GM18861 (cell line): ENCODE data around the gene TMEFF1.
"Not testable (repeated sequence)": the region's sequence is repeated elsewhere in the genome, so short reads cannot be mapped to it uniquely, and the experiment has no call there.

Source experiments
- ATAC-seq: cut with Tn5 transposase; IDR thresholded peaks from one replicate; pipeline ENCODE4 v1.9.1; 2021; ENCODE audit not compliant: unreplicated experiment

Gene TMEFF1

DNA sequence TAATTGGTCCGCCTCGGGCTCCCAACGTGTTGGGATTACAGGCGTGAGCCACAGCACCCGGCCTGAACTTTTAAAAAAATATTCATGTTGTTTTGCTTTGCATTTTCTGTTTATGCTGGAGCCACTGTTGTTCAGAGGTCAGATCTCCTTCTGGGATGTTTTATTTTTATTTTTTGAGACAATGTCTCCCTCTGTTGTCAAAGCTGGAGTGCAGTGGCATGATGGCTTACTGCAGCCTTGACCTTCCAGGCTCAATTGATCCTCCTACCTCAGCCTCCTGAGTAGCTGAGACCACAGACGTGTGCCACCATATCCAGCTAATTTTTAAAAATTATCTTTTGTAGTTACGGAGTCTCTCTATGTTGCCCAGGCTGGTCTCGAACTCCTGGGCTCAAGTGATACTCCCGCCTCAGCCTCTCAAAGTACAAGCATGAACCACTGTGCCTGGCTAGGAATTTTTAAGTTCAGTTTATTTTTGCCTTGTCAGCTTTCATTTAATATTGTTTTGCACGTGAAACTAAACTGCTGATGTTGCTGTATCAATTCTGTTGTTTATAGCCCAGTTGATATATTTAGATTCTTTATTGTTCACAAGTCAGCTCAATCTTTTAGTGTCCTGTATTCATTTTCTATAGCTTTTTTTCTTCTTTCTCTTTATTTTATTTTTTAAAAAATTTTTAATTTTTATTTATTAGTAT lies 13.7 kb downstream of the TMEFF1 start:
- no peak for ATAC-seq

DNA sequence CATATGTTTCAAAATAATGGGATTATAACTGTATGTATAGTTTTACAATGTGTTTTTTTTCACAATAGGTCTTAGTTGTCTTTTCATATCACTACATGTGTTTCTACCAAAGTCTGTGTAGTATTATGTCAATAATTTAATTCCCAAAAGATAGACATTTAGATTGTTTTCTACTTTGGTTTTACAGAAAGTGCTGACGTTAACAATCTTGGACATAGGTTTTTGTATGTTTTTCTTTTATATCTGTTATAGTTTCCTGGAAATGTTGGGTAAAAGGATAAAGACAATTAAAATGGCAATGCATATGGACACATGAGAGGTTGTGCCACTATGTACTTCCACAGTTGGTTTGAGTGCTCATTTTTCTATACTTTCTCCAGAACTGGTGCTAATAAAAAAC lies 15.2 kb downstream of the TMEFF1 start:
- no peak for ATAC-seq

DNA sequence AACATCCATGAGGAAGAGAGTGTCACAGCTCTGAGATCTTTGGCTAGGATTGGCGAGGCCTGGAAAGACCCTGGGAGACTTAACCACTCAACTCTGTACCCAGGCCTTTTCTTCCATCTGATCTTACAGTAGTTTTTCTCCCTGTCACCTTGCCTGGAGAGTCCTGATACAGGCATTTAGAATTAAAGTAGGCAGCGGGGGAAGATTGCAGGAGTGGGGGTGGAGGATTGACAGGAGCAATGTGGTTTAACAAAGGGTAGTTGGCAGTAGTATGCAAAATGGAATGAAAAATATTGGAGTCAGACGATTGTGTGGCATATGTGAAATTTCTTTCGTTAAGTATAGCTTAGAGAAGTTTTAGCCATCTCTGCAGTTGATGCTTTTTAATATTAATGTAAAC lies 16.9 kb downstream of the TMEFF1 start:
- ATAC-seq: no peak

DNA sequence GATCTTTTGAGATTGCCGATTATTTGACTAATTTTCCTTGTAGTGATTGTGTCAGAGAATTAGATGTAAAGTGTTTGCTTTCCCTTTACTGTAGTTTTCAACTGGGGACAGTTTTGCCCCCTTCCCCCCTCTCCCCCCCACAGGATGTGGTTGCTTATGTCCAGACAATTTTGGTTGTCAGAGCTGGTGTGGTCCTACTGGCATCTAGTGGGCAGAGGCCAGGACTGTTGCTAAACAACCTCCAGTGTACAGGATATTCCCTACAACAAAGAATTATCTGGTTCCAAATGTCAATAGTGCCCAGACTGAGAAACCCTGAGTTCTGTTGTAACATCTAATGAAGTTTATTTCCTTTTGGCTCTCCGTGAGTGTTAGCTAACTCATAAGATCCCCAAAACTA lies 20.0 kb downstream of the TMEFF1 start:
- no peak for ATAC-seq

- ATAC-seq: no peak
Measured at GRCh38 chr9:100498592-100498991, 25.6 kb downstream of the TMEFF1 start.

DNA sequence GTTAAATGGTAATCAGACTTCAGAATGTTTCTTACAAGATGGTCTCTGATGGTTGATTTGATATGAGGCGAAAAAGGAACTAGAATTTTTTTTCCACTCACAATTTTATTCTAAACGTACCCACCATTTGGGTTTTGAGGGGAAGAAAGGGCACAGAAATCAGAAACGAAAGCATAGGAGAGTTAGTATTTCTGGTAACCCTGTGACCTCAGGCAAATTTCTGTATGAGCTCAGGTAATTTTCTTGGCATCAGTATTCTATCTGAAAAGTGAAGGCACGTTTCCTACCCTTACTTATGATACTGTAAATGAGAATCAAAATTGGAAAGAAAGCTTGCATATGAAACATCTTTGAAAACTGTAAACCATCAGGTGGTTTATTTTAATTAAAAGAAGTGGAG lies 26.5 kb downstream of the TMEFF1 start:
- no peak for ATAC-seq

DNA sequence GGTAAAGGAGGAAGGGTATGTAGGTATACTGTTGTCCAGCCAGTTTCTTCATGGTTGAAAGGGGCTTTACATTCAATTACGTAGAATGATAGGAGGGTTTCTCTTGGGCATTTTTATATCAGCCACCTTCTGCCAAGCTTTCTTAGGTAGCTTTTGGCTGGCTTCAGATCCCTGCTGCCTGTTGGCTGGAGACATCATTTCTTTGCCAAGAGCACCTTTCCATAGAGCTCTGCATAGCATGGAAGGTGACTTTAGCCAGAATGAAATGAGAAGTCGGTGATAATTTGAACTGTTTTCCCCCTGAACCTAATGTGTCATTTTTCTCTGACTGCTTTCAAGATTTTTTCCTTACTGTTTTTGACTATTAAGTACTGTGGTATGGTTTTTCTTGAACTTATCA lies 26.9 kb downstream of the TMEFF1 start:
- ATAC-seq: no peak

- ATAC-seq: peak; percentile 68
Measured at GRCh38 chr9:100505564-100506159, 32.7 kb downstream of the TMEFF1 start.

DNA sequence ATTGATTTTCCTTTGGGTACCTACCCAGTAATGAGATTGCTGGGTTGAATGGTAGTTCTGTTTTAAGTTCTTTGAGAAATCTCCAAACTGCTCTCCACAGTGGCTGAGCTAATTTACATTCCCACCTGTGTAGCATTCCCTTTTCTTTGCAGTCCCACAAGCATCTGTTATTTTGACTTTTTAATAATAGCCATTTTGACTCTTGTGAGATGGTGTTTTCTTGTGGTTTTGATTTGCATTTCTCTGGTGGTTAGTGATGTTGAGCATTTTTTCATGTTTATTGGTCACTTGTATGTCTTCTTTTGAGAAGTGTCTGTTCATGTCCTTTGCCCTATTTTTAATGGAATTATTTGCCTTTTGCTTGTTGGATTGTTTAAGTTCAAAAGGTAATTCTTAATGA lies 34.4 kb downstream of the TMEFF1 start:
- ATAC-seq: not testable (repeated sequence)

- ATAC-seq: no peak
Measured at GRCh38 chr9:100511205-100511604, 38.3 kb downstream of the TMEFF1 start.

DNA sequence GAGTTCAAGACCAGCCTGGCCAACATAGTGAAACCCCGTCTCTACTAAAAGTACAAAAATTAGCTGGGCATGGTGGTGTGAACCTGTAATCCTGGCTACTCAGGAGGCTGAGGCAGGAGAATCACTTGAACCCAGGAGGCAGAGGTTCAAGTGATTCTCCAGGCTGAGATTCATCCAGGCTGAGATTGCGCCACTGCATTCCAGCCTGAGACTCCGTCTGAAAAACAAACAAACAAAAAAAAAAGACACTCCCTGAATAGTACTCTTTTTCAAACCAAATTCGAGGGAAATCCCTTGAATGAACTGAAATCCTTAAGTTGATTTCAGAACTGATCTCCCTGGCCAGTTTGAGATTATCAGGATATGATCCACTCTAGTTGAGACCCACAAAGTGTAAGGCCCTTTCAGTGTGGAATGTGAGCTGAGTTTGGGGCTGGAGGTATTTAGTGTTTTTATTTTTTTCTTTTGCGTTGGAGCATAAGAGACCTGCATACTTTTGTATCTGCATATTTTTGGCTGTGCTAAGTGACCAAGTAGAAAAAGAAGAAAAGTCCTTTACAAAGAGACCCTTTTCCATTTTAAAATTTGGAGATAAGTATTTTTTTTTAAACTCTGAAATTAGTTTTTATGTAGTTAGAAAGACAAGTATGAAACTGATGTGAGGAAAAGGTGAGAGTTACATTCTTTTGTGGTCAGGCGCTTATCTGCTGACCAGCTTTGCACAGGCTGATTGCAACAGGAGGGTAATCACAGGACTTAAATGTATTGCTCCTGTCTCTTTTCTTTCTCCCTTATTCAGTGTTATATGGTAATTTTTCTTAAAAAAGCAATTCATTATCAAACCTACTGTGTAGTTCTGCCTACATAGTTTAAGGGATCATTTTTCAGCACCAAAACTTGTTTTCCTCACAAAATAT lies 42.9 kb downstream of the TMEFF1 start:
- ATAC-seq: no peak

- ATAC-seq: no peak
Measured at GRCh38 chr9:100521282-100521681, 48.3 kb downstream of the TMEFF1 start.

GRCh38 chr9:100525563-100525962 lies 52.6 kb downstream of the TMEFF1 start:
- no peak for ATAC-seq

DNA sequence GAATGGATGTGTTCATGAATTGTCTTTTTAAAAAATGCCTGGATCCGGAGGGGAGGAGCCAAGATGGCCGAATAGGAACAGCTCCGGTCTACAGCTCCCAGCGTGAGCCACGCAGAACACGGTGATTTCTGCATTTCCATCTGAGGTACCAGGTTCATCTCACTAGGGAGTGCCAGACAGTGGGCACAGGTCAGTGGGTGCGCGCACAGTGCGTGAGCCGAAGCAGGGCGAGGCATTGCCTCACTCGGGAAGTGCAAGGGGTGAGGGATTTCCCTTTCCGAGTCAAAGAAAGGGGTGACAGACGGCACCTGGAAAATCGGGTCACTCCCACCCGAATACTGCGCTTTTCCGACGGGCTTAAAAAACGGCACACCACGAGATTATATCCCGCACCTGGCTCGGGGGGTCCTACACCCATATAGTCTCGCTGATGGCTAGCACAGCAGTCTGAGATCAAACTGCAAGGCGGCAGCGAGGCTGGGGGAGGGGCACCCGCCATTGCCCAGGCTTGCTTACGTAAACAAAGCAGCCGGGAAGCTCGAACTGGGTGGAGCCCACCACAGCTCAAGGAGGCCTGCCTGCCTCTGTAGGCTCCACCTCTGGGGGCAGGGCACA lies 54.3 kb downstream of the TMEFF1 start:
- not testable (repeated sequence) for ATAC-seq

GRCh38 chr9:100534401-100534800 lies 61.5 kb downstream of the TMEFF1 start:
- ATAC-seq: no peak

GRCh38 chr9:100540327-100540726 lies 67.4 kb downstream of the TMEFF1 start:
- no peak for ATAC-seq

DNA sequence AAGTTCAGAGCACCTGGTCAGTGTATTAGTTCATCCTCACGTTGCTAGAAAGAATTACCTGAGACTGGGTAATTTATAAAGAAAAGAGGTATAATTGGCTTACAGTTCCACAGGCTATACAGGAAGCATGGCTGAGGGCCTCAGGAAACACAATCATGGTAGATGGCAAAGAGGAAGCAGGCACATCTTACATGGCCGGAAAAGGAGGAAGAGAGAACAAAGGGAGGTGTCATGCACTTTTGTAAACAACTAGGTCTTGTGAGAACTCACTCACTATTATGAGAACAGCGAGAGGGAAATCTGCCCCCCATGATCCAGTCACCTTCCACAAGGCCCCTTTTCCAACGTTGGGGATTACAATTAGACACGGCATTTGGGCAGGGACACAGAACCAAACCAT lies 76.1 kb downstream of the TMEFF1 start:
- ATAC-seq: no peak

DNA sequence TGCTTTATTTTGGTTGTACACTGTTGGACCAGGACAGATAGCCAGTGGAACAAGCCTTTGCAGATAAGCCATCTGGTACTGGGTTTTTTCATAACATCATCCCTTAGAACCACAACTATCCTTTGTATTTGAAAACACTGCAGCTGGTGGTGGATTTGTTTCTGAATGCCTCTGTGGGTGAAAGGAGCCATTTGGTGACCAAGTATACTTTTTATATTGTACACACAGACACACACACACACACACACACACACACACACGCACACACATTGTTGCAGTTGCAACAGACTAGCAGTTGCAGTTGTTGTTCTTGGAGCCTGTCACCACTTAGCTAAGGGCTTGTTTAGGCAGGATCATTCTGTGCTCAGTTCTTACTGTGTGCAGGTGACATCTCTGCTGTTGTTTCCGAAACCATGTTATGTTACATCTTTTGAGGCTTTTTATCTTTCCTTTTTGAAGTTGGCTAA lies 82.0 kb downstream of the TMEFF1 start:
- no peak for ATAC-seq

DNA sequence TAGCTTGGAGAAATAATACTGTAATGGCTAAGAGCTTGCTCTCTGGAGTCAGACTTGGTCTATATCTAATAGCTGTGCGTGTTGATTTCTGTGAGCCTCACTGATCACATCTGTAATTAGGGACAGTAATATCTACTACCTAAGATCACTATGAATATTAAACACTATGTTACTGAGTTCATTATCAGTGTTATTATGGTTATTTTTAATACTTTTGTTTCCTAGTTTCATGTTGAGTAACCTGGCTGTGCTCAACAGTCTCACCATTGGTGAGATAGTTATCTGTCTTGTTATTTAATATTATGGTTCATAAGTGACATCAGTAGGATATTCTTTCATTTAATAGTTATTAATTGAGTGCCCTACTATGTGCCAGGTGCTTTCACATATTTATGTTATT lies 82.5 kb downstream of the TMEFF1 start:
- no peak for ATAC-seq

- ATAC-seq: no peak
Measured at GRCh38 chr9:100557053-100557452, 84.1 kb downstream of the TMEFF1 start.

GRCh38 chr9:100561256-100561655 lies 88.3 kb downstream of the TMEFF1 start:
- no peak for ATAC-seq
